GM23338 (cell line): ENCODE data around the gene AKAP7. TPM values are rescaled to one million over a fixed set of nuclear protein-coding genes. Genes with fewer than 3 reads are reported as not detected.

Experiments
- ATAC-seq: fragments of 200-7000 bp; cut with Tn5 transposase; 3 replicates; pipeline ENCODE4 v1.9.1; 2020
- DNase-seq: peaks from one replicate; pipeline ENCODE4 v3.0.0-alpha.2; 2015; ENCODE audit warnings: low spot score
- H2AFZ ChIP-seq: fragments of 200-600 bp; sonication (generic); 2 replicates; pipeline ENCODE4 v1.8.0; 2016; ENCODE audit warnings: antibody characterized with exemption, mild to moderate bottlenecking, moderate library complexity
- H3F3A ChIP-seq: fragments of 200-600 bp; sonication (generic); replicated peaks from 2 replicates; pipeline ENCODE4 v1.8.0; 2017; ENCODE audit warnings: antibody characterized with exemption, mixed run types, low read depth
- H3K27ac ChIP-seq: fragments of 200-600 bp; sonication (generic); 2 replicates; pipeline ENCODE4 v1.6.1; 2016; ENCODE audit warnings: low read depth
- H3K27me3 ChIP-seq: fragments of 200-600 bp; sonication (generic); 2 replicates; pipeline ENCODE4 v1.8.0; 2016; ENCODE audit warnings: mild to moderate bottlenecking, mixed run types, moderate library complexity; ENCODE audit not compliant: insufficient read depth
- H3K36me3 ChIP-seq: fragments of 200-600 bp; sonication (generic); 2 replicates; pipeline ENCODE4 v1.8.0; 2016; ENCODE audit warnings: mild to moderate bottlenecking; ENCODE audit not compliant: insufficient read depth
- H3K4me1 ChIP-seq: fragments of 200-600 bp; sonication (generic); 2 replicates; pipeline ENCODE4 v1.8.0; 2016; ENCODE audit warnings: mild to moderate bottlenecking, moderate library complexity; ENCODE audit not compliant: insufficient read depth
- H3K4me2 ChIP-seq: fragments of 200-600 bp; sonication (generic); 2 replicates; pipeline ENCODE4 v1.7.1; 2017; ENCODE audit warnings: mixed run types
- H3K4me3 ChIP-seq: fragments of 200-600 bp; sonication (generic); 2 replicates; pipeline ENCODE4 v1.6.1; 2016; ENCODE audit warnings: mixed run types
- H3K79me2 ChIP-seq: fragments of 200-600 bp; sonication (generic); replicated peaks from 2 replicates; pipeline ENCODE4 v1.8.0; 2017; ENCODE audit warnings: mild to moderate bottlenecking; ENCODE audit not compliant: insufficient read depth
- H3K9me2 ChIP-seq: fragments of 200-600 bp; sonication (generic); 2 replicates; pipeline ENCODE4 v1.8.0; 2017; ENCODE audit not compliant: insufficient read depth
- H4K20me1 ChIP-seq: fragments of 200-600 bp; sonication (generic); replicated peaks from 2 replicates; pipeline ENCODE4 v1.8.0; 2017; ENCODE audit warnings: mild to moderate bottlenecking; ENCODE audit not compliant: insufficient read depth
- H3K27ac Mint-ChIP-seq: 2 replicates; pipeline ENCODE4 v1.8.0; 2020; ENCODE audit warnings: inconsistent platforms, mild to moderate bottlenecking, moderate library complexity, mixed read lengths
- H3K27me3 Mint-ChIP-seq: 3 replicates; pipeline ENCODE4 v1.8.0; 2022; ENCODE audit warnings: low read depth, mild to moderate bottlenecking, moderate library complexity, mixed read lengths, inconsistent platforms; ENCODE audit not compliant: insufficient read depth, poor library complexity
- H3K36me3 Mint-ChIP-seq: 3 replicates; pipeline ENCODE4 v1.8.0; 2021; ENCODE audit warnings: low read depth, mild to moderate bottlenecking, inconsistent platforms, moderate library complexity, mixed read lengths
- H3K4me1 Mint-ChIP-seq: 3 replicates; pipeline ENCODE4 v1.8.0; 2020; ENCODE audit warnings: mild to moderate bottlenecking, inconsistent platforms, mixed read lengths
- H3K4me3 Mint-ChIP-seq: 3 replicates; pipeline ENCODE4 v1.8.0; 2021; ENCODE audit warnings: moderate library complexity, mild to moderate bottlenecking, inconsistent platforms, mixed read lengths
- H3K9me3 Mint-ChIP-seq: 3 replicates; pipeline ENCODE4 v1.8.0; 2020; ENCODE audit warnings: moderate library complexity, mild to moderate bottlenecking, inconsistent platforms, mixed read lengths
- JUNB ChIP-seq: IDR thresholded peaks from one replicate; pipeline ENCODE4 v1.6.1; 2016; ENCODE audit warnings: antibody characterized with exemption; ENCODE audit not compliant: unreplicated experiment
- POLR2AphosphoS5 ChIP-seq: IDR thresholded peaks from 2 replicates; pipeline ENCODE4 v1.6.1; 2016; ENCODE audit warnings: antibody characterized with exemption, low read depth
- STAT1 ChIP-seq: IDR thresholded peaks from one replicate; pipeline ENCODE4 v1.6.1; 2016; ENCODE audit warnings: antibody characterized with exemption; ENCODE audit not compliant: unreplicated experiment
- ZNF331 ChIP-seq: fragments of 250-450 bp; sonication (Bioruptor Pico); IDR thresholded peaks from 2 replicates; pipeline ENCODE4 v1.5.0; 2020; ENCODE audit warnings: low read depth, mild to moderate bottlenecking, moderate library complexity
- polyA plus RNA-seq: library from polyadenylated mRNA; unstranded; fragments of >200 nt; fragmentation: Nextera tagmentation; extraction: Ambion mirVana; gene quantifications from 2 replicates; pipeline ENCODE4 v1.2.1, GENCODE V29; 2016
- total RNA-seq: library from RNA; depleted of rRNA; stranded (reverse); fragments of >200 nt; shearing (Covaris generic); gene quantifications from 2 replicates; pipeline ENCODE4 v1.2.3, GENCODE V29; 2014
- TF ChIP-seq, protein P1 (sequence below): fragments of 250-450 bp; sonication (Bioruptor Pico); IDR thresholded peaks from 2 replicates; pipeline ENCODE4 v1.5.0; 2020; ENCODE audit warnings: mild to moderate bottlenecking, moderate library complexity
- TF ChIP-seq, protein P2 (sequence below): IDR thresholded peaks from 2 replicates; pipeline ENCODE4 v1.6.1; 2016; ENCODE audit warnings: antibody characterized with exemption

AKAP7 gene
- total and polyA plus RNA-seq, 2 experiments from 2014 or later, result 12.2 to 20.0 TPM

DNA sequence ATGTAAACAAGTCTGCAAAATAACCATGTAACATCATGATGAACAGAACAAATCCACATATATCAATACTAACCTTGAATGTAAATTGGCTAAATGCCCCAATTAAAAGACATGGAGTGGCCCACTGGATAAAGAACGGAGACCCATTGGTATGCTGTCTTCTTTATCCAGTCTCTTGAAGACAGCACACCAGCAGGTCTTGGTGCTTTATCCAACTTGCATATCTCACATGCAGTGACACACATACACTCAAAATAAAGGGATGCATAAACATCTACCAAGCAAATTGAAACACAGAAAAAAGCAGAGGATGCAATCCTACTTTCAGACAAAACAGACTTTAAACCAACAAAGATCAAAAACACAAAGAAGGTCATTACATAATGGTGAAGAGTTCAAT, 41.9 kb upstream of the AKAP7 start (continued):
- TF ChIP-seq, protein P1, sequence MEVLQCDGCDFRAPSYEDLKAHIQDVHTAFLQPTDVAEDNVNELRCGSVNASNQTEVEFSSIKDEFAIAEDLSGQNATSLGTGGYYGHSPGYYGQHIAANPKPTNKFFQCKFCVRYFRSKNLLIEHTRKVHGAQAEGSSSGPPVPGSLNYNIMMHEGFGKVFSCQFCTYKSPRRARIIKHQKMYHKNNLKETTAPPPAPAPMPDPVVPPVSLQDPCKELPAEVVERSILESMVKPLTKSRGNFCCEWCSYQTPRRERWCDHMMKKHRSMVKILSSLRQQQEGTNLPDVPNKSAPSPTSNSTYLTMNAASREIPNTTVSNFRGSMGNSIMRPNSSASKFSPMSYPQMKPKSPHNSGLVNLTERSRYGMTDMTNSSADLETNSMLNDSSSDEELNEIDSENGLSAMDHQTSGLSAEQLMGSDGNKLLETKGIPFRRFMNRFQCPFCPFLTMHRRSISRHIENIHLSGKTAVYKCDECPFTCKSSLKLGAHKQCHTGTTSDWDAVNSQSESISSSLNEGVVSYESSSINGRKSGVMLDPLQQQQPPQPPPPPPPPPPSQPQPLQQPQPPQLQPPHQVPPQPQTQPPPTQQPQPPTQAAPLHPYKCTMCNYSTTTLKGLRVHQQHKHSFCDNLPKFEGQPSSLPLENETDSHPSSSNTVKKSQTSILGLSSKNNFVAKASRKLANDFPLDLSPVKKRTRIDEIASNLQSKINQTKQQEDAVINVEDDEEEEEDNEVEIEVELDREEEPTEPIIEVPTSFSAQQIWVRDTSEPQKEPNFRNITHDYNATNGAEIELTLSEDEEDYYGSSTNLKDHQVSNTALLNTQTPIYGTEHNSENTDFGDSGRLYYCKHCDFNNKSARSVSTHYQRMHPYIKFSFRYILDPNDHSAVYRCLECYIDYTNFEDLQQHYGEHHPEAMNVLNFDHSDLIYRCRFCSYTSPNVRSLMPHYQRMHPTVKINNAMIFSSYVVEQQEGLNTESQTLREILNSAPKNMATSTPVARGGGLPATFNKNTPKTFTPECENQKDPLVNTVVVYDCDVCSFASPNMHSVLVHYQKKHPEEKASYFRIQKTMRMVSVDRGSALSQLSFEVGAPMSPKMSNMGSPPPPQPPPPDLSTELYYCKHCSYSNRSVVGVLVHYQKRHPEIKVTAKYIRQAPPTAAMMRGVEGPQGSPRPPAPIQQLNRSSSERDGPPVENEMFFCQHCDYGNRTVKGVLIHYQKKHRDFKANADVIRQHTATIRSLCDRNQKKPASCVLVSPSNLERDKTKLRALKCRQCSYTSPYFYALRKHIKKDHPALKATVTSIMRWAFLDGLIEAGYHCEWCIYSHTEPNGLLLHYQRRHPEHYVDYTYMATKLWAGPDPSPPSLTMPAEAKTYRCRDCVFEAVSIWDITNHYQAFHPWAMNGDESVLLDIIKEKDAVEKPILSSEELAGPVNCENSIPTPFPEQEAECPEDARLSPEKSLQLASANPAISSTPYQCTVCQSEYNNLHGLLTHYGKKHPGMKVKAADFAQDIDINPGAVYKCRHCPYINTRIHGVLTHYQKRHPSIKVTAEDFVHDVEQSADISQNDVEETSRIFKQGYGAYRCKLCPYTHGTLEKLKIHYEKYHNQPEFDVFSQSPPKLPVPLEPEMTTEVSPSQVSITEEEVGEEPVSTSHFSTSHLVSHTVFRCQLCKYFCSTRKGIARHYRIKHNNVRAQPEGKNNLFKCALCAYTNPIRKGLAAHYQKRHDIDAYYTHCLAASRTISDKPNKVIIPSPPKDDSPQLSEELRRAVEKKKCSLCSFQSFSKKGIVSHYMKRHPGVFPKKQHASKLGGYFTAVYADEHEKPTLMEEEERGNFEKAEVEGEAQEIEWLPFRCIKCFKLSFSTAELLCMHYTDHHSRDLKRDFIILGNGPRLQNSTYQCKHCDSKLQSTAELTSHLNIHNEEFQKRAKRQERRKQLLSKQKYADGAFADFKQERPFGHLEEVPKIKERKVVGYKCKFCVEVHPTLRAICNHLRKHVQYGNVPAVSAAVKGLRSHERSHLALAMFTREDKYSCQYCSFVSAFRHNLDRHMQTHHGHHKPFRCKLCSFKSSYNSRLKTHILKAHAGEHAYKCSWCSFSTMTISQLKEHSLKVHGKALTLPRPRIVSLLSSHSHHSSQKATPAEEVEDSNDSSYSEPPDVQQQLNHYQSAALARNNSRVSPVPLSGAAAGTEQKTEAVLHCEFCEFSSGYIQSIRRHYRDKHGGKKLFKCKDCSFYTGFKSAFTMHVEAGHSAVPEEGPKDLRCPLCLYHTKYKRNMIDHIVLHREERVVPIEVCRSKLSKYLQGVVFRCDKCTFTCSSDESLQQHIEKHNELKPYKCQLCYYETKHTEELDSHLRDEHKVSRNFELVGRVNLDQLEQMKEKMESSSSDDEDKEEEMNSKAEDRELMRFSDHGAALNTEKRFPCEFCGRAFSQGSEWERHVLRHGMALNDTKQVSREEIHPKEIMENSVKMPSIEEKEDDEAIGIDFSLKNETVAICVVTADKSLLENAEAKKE, result no peak
- no peak for TF ChIP-seq ZNF331
- no peak for TF ChIP-seq JUNB

DNA sequence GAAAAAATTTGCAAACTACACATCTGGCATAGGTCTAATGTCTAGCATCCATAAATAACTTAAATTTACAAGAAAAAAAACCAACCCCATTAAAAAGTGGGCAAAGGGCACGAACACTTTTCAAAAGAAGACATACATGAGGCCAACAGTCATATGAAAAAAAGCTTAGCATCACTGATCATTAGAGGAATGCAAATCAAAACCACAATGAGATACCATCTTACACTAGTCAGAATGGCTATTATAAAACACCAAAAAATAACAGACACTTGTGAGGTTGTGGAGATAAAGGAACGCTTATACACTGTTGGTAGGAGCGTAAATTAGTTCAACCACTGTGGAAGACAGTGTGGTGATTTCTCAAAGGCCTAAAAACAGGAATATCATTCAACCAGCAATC, 38.5 kb upstream of the AKAP7 start:
- H3K9me2 ChIP-seq, result no peaks in the 10 kb centered on the region
- H3K27ac Mint-ChIP-seq, result no peak overlapping the region
- no peaks in the 10 kb centered on the region for H3K36me3 Mint-ChIP-seq
- no peaks in the 10 kb centered on the region for H3K36me3 ChIP-seq
- H2AFZ ChIP-seq, result no peak overlapping the region
- H3K4me1 ChIP-seq, result no peaks in the 10 kb centered on the region
- peaks cover 6% of the 10 kb centered on the region for H3K27me3 Mint-ChIP-seq
- H3K9me3 Mint-ChIP-seq, result peaks cover 14% of the 10 kb centered on the region; the same call in 2 of the 3 replicates
- DNase-seq (no peak), ATAC-seq (no peak)
- H3K4me3 ChIP-seq, result no peak overlapping the region
- no peak overlapping the region for H3K27ac ChIP-seq
- no peak overlapping the region for H3K4me2 ChIP-seq
- no peaks in the 10 kb centered on the region for H4K20me1 ChIP-seq
- no peak overlapping the region for H3K4me3 Mint-ChIP-seq
- no peaks in the 10 kb centered on the region for H3K27me3 ChIP-seq
- no peaks in the 10 kb centered on the region for H3K4me1 Mint-ChIP-seq
- TF ChIP-seq, protein P2, sequence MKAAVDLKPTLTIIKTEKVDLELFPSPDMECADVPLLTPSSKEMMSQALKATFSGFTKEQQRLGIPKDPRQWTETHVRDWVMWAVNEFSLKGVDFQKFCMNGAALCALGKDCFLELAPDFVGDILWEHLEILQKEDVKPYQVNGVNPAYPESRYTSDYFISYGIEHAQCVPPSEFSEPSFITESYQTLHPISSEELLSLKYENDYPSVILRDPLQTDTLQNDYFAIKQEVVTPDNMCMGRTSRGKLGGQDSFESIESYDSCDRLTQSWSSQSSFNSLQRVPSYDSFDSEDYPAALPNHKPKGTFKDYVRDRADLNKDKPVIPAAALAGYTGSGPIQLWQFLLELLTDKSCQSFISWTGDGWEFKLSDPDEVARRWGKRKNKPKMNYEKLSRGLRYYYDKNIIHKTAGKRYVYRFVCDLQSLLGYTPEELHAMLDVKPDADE, result no peak
- TF ChIP-seq STAT1, result no peak
- TF ChIP-seq POLR2AphosphoS5, result no peak
- no peaks in the 10 kb centered on the region for H3F3A ChIP-seq
- no peaks in the 10 kb centered on the region for H3K79me2 ChIP-seq
